ENCODE data around the gene CEP19. TPM values are rescaled to one million over a fixed set of nuclear protein-coding genes. Genes with fewer than 3 reads are reported as not detected.

Gene CEP19
- total and polyA plus RNA-seq, 9 donors, result 1.4 to 2.6 (median 2.1) TPM

- Histone ChIP-seq H3K4me1 (ENCODE audit: control insufficient read depth, insufficient read depth, low read length) (peaks cover 15% of the 10 kb centered on the region), H3K4me3 (ENCODE audit: low read length) (peak overlapping the region; percentile 95), H3K36me3 (ENCODE audit: control insufficient read depth, insufficient read depth, low read length) (no peaks in the 10 kb centered on the region), H3K27ac (ENCODE audit: low read length) (peak overlapping the region; percentile 88), H3K27me3 (ENCODE audit: control insufficient read depth, insufficient read depth, low read length) (no peaks in the 10 kb centered on the region), H3K9me3 (replicated peaks; ENCODE audit: control insufficient read depth, low read depth, low read length) (no peaks in the 10 kb centered on the region)
- 2% methylated on average over 59 of the region's 64 CpGs for whole genome bisulfite sequencing (ENCODE audit: insufficient coverage)
- peak; percentile 85 for DNase-seq
These were observed 714 bp upstream of the CEP19 start for GRCh38 chr3:196712514-196713413.

GRCh38 chr3:196708467-196708866 is 3.6 kb downstream of the CEP19 start:
- WGBS (ENCODE audit: insufficient coverage), result 87% methylated on average over 3 of the region's 7 CpGs
- no peaks in the 10 kb centered on the region for H3K27me3 ChIP-seq (ENCODE audit: control insufficient read depth, insufficient read depth, low read length)
- H3K9me3 ChIP-seq (replicated peaks; ENCODE audit: control insufficient read depth, low read depth, low read length), result no peaks in the 10 kb centered on the region
- no peak overlapping the region for H3K27ac ChIP-seq (ENCODE audit: low read length)
- no peak for DNase-seq
- no peaks in the 10 kb centered on the region for H3K36me3 ChIP-seq (ENCODE audit: control insufficient read depth, insufficient read depth, low read length)
- H3K4me3 ChIP-seq (ENCODE audit: low read length), result no peak overlapping the region
- H3K4me1 ChIP-seq (ENCODE audit: control insufficient read depth, insufficient read depth, low read length), result peaks cover 14% of the 10 kb centered on the region

GRCh38 chr3:196707566-196707965 is 4.5 kb downstream of the CEP19 start:
- WGBS (ENCODE audit: insufficient coverage), result 86% methylated on average over 1 of the region's 8 CpGs
- no peak overlapping the region for H3K4me3 ChIP-seq (ENCODE audit: low read length)
- H3K27me3 ChIP-seq (ENCODE audit: control insufficient read depth, insufficient read depth, low read length), result no peaks in the 10 kb centered on the region
- peaks cover 8% of the 10 kb centered on the region for H3K4me1 ChIP-seq (ENCODE audit: control insufficient read depth, insufficient read depth, low read length)
- H3K9me3 ChIP-seq (replicated peaks; ENCODE audit: control insufficient read depth, low read depth, low read length), result no peaks in the 10 kb centered on the region
- H3K27ac ChIP-seq (ENCODE audit: low read length), result no peak overlapping the region
- no peak for DNase-seq
- H3K36me3 ChIP-seq (ENCODE audit: control insufficient read depth, insufficient read depth, low read length), result no peaks in the 10 kb centered on the region

- H3K9me3 ChIP-seq (replicated peaks; ENCODE audit: control insufficient read depth, low read depth, low read length), result no peaks in the 10 kb centered on the region
- H3K4me3 ChIP-seq (ENCODE audit: low read length), result no peak overlapping the region
- no peak for DNase-seq
- H3K4me1 ChIP-seq (ENCODE audit: control insufficient read depth, insufficient read depth, low read length), result peaks cover 7% of the 10 kb centered on the region
- no peaks in the 10 kb centered on the region for H3K36me3 ChIP-seq (ENCODE audit: control insufficient read depth, insufficient read depth, low read length)
- no peaks in the 10 kb centered on the region for H3K27me3 ChIP-seq (ENCODE audit: control insufficient read depth, insufficient read depth, low read length)
- no CpG with 5 or more reads among the region's 4 CpGs for WGBS (ENCODE audit: insufficient coverage)
- H3K27ac ChIP-seq (ENCODE audit: low read length), result no peak overlapping the region
These were observed 5.3 kb downstream of the CEP19 start for GRCh38 chr3:196706731-196707130.

GRCh38 chr3:196706327-196706726 is 5.7 kb downstream of the CEP19 start:
- Histone ChIP-seq H3K27ac (ENCODE audit: low read length) (no peak overlapping the region), H3K4me1 (ENCODE audit: control insufficient read depth, insufficient read depth, low read length) (peaks cover 3% of the 10 kb centered on the region), H3K36me3 (ENCODE audit: control insufficient read depth, insufficient read depth, low read length) (no peaks in the 10 kb centered on the region), H3K4me3 (ENCODE audit: low read length) (no peak overlapping the region), H3K27me3 (ENCODE audit: control insufficient read depth, insufficient read depth, low read length) (no peaks in the 10 kb centered on the region), H3K9me3 (replicated peaks; ENCODE audit: control insufficient read depth, low read depth, low read length) (no peaks in the 10 kb centered on the region)
- DNase-seq, result no peak
- WGBS (ENCODE audit: insufficient coverage), result no CpG with 5 or more reads among the region's 5 CpGs

GRCh38 chr3:196700801-196701200 is 11.2 kb downstream of the CEP19 start:
- 40% methylated on average over 1 of the region's 4 CpGs for WGBS (ENCODE audit: insufficient coverage)
- Histone ChIP-seq H3K4me1 (ENCODE audit: control insufficient read depth, insufficient read depth, low read length) (no peaks in the 10 kb centered on the region), H3K27ac (ENCODE audit: low read length) (no peak overlapping the region), H3K4me3 (ENCODE audit: low read length) (no peak overlapping the region), H3K27me3 (ENCODE audit: control insufficient read depth, insufficient read depth, low read length) (no peaks in the 10 kb centered on the region), H3K36me3 (ENCODE audit: control insufficient read depth, insufficient read depth, low read length) (no peaks in the 10 kb centered on the region), H3K9me3 (replicated peaks; ENCODE audit: control insufficient read depth, low read depth, low read length) (no peaks in the 10 kb centered on the region)
- no peak for DNase-seq

- H3K27me3 ChIP-seq (ENCODE audit: control insufficient read depth, insufficient read depth, low read length), result no peaks in the 10 kb centered on the region
- no peak overlapping the region for H3K27ac ChIP-seq (ENCODE audit: low read length)
- WGBS (ENCODE audit: insufficient coverage), result 77% methylated on average over 4 of the region's 7 CpGs
- no peak overlapping the region for H3K4me3 ChIP-seq (ENCODE audit: low read length)
- H3K4me1 ChIP-seq (ENCODE audit: control insufficient read depth, insufficient read depth, low read length), result no peaks in the 10 kb centered on the region
- no peak for DNase-seq
- no peaks in the 10 kb centered on the region for H3K36me3 ChIP-seq (ENCODE audit: control insufficient read depth, insufficient read depth, low read length)
- H3K9me3 ChIP-seq (replicated peaks; ENCODE audit: control insufficient read depth, low read depth, low read length), result no peaks in the 10 kb centered on the region
These were observed 12.3 kb downstream of the CEP19 start for GRCh38 chr3:196699749-196700148.

GRCh38 chr3:196697270-196697669 is 14.8 kb downstream of the CEP19 start:
- H3K9me3 ChIP-seq (replicated peaks; ENCODE audit: control insufficient read depth, low read depth, low read length), result no peaks in the 10 kb centered on the region
- H3K4me3 ChIP-seq (ENCODE audit: low read length), result no peak overlapping the region
- DNase-seq, result no peak
- no peak overlapping the region for H3K27ac ChIP-seq (ENCODE audit: low read length)
- no peaks in the 10 kb centered on the region for H3K27me3 ChIP-seq (ENCODE audit: control insufficient read depth, insufficient read depth, low read length)
- WGBS (ENCODE audit: insufficient coverage), result 69% methylated on average over 2 of the region's 5 CpGs
- H3K36me3 ChIP-seq (ENCODE audit: control insufficient read depth, insufficient read depth, low read length), result no peaks in the 10 kb centered on the region
- no peaks in the 10 kb centered on the region for H3K4me1 ChIP-seq (ENCODE audit: control insufficient read depth, insufficient read depth, low read length)

- no peak overlapping the region for H3K27ac ChIP-seq (ENCODE audit: low read length)
- DNase-seq, result no peak
- H3K4me3 ChIP-seq (ENCODE audit: low read length), result no peak overlapping the region
- no peaks in the 10 kb centered on the region for H3K27me3 ChIP-seq (ENCODE audit: control insufficient read depth, insufficient read depth, low read length)
- no peaks in the 10 kb centered on the region for H3K36me3 ChIP-seq (ENCODE audit: control insufficient read depth, insufficient read depth, low read length)
- H3K9me3 ChIP-seq (replicated peaks; ENCODE audit: control insufficient read depth, low read depth, low read length), result no peaks in the 10 kb centered on the region
- no peaks in the 10 kb centered on the region for H3K4me1 ChIP-seq (ENCODE audit: control insufficient read depth, insufficient read depth, low read length)
- WGBS (ENCODE audit: insufficient coverage), result 100% methylated on average over 1 of the region's 5 CpGs
These were observed 16.2 kb downstream of the CEP19 start for GRCh38 chr3:196695849-196696226.

GRCh38 chr3:196694941-196695848 is 16.9 kb downstream of the CEP19 start:
- Histone ChIP-seq H3K36me3 (ENCODE audit: control insufficient read depth, insufficient read depth, low read length) (no peaks in the 10 kb centered on the region), H3K27ac (ENCODE audit: low read length) (no peak overlapping the region), H3K9me3 (replicated peaks; ENCODE audit: control insufficient read depth, low read depth, low read length) (no peaks in the 10 kb centered on the region), H3K4me3 (ENCODE audit: low read length) (no peak overlapping the region), H3K27me3 (ENCODE audit: control insufficient read depth, insufficient read depth, low read length) (no peaks in the 10 kb centered on the region), H3K4me1 (ENCODE audit: control insufficient read depth, insufficient read depth, low read length) (no peaks in the 10 kb centered on the region)
- no peak for DNase-seq
- 93% methylated on average over 9 of the region's 17 CpGs for WGBS (ENCODE audit: insufficient coverage)

All from muscle of leg (tissue), 11 donors.